DOHH2 (cell line): ENCODE data around the gene AGTPBP1.

ENCODE experiments used
- CTCF ChIP-seq: fragments of 200-600 bp; sonication (generic); IDR thresholded peaks from one replicate; pipeline ENCODE4 v1.5.1; 2014; ENCODE audit warnings: antibody characterized with exemption, mild to moderate bottlenecking, low read depth, low read length; ENCODE audit not compliant: poor library complexity, severe bottlenecking
- EZH2phosphoT487 ChIP-seq: fragments of 200-600 bp; sonication (generic); IDR thresholded peaks from 2 replicates; pipeline ENCODE4 v1.6.1; 2017; ENCODE audit warnings: borderline replicate concordance, mild to moderate bottlenecking, antibody characterized with exemption, low read length, moderate library complexity, mixed read lengths

DNA sequence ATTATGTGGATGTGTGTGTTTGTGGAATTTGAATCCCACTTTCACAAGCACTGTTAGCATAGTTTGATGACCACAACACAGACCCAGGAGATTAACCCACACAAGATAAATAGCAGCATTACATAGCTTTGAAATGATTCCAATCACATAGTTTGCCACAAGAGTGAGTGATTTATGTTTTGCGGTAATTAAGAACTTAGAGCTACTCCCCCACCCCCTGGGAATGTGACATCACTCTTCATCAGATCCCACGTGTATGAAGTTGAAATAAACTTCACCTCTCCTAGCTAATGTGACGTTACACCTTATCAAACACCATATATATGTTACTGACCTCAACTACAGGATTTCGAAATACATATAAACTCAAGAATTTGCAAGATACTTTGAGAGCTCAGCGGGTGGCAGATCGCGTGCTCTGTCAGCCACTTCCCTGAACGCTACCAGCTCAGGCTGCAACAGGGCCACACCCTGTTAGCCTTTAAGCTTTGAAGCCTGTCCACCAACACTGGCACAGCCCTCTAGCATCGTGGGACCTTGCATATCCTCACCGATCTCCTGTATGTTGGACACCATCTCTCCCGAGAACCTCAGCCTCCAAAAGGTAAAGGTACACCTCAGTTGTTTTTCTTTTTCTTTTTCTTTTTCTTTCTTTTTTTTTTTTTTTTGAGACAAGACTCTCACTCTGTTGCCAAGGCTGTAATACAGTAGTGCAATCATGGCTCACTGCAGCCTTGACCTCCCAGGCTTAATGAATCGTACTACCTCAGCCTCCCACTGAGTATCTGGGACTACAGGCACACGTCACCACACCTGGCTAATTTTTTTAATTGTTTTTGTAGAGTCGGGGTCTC lies 1.7 kb upstream of the AGTPBP1 start:
- no peak for TF ChIP-seq CTCF
- no peak for TF ChIP-seq EZH2phosphoT487
